ENCODE results near the gene SPTBN1.
"Not testable (repeated sequence)": the region's sequence is repeated elsewhere in the genome, so short reads cannot be mapped to it uniquely, and the experiment has no call there.

SPTBN1 gene

GRCh38 chr2:54680397-54681041 lies 224.4 kb downstream of the SPTBN1 start:
- DNase-seq: no peak

GRCh38 chr2:54681416-54681815 lies 225.3 kb downstream of the SPTBN1 start:
- DNase-seq: no peak

- DNase-seq: no peak
These were observed 227.5 kb downstream of the SPTBN1 start for GRCh38 chr2:54683596-54683995.

GRCh38 chr2:54685263-54685775 lies 229.2 kb downstream of the SPTBN1 start:
- no peak for DNase-seq

DNA sequence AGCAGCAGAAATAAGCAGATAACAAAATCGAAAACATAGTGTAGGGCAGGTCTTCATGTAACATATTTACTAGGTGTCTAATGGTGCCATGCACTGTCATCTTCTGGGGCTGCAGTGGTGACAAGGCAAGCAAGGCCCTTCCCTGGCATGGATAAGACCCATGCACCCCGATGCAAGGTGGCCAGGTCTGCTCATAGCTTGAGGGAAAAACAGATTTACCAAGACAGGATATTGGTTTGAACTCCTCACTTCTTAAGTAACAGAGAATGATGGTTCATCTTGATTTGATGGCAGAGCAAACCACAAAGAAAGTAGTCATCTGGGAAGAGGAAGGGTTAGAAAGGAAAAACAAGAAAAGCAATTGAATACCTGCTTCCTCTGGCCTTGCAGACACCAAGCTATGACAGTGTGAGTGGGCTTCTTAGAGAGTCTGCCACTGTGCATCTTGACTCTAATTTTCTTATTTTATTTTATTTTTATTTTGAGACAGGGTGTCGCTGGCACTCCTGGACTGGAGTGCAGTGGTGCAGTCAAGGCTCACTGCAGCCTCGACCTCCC lies 231.5 kb downstream of the SPTBN1 start:
- DNase-seq: no peak

DNA sequence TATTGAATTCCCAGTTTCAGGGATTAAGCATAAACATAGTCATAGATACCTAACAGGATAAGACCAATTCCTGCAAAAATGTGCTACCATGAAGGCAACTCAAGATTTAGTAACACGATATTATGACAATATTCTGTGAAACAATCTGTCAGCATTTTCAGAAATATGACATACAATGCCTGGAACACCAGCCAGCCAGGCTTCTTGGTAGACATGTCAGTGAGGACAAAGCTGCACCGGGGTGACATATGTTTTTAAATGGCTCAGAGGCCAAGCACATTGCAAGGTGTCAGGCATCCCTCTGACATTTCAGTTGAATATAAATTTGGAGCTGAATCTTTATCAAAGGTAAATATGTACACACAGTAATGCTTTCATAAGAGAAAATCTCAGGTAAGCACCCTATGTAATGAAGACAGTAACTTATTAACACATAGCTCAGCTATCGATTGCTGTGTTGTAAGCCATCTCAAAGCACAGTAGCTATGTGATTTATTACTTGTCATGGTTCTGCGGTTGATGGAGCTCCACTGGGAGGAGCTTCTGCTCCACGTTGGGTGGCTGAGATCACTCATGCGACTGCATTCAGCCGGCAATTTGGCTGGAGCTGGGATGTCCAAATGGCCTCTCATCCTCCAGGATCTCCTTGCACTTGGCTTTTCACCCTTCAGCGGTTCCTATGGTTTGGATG lies 235.5 kb downstream of the SPTBN1 start:
- DNase-seq: no peak

DNA sequence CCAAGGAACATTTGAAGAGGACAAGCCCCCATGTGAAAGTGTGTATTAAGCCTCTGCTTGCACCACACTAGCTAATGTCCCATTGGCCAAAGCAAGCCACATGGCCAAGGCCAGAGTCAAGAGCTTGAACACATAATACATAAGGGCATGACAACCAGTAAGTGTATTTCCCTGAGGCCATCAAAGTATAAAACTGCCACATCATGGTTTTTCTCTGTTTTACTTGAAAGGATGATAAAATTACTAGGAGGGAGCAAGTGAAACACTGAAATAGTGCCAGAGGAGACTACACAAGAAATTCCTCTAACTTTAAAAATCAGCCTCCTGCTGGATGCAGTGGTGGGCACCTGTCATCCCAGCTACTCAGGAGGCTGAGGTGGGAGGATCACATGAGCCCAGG lies 236.4 kb downstream of the SPTBN1 start:
- no peak for DNase-seq

- no peak for DNase-seq
These were observed 239.3 kb downstream of the SPTBN1 start for GRCh38 chr2:54695378-54695777.

DNA sequence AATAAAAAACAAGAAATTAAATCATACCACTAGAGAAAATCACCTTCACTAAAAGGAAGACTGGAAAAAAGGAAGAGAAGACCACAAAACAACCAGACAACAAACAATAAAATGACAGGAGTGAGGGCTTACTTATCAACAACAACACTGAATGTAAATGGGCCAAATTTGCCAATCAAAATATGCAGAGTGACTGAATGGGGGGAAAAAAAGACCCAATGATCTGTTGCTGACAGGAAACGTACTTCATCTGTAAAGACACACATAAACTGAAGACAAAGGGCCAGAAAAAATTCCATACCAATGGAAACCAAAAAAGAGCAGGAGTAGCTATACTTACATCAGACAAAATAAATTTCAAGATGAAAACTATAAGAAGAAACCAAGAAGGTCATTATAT lies 241.8 kb downstream of the SPTBN1 start:
- DNase-seq: no peak

GRCh38 chr2:54698926-54699325 lies 242.8 kb downstream of the SPTBN1 start:
- DNase-seq: not testable (repeated sequence)

GRCh38 chr2:54699665-54700064 lies 243.5 kb downstream of the SPTBN1 start:
- DNase-seq: no peak

GRCh38 chr2:54701029-54701428 lies 244.9 kb downstream of the SPTBN1 start:
- DNase-seq: no peak

DNA sequence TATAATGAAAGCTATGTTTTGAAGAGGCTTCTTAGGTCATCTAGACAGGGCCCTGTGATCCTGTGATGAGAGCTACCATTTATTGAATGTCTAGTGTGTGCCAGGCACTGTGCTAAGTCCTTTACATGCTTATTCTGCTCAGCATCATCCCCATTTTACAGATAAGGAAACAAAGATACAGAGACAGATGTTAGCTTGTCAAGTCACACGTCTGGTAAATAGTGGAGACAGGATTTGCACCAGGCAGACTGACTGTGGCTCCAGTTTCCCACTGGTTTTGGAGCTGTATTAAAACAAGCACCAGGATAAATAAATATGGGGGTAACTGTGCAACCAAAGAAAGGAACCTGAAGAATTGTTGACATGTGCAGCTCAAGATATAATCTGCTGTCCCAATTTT lies 248.1 kb downstream of the SPTBN1 start:
- DNase-seq: no peak

DNA sequence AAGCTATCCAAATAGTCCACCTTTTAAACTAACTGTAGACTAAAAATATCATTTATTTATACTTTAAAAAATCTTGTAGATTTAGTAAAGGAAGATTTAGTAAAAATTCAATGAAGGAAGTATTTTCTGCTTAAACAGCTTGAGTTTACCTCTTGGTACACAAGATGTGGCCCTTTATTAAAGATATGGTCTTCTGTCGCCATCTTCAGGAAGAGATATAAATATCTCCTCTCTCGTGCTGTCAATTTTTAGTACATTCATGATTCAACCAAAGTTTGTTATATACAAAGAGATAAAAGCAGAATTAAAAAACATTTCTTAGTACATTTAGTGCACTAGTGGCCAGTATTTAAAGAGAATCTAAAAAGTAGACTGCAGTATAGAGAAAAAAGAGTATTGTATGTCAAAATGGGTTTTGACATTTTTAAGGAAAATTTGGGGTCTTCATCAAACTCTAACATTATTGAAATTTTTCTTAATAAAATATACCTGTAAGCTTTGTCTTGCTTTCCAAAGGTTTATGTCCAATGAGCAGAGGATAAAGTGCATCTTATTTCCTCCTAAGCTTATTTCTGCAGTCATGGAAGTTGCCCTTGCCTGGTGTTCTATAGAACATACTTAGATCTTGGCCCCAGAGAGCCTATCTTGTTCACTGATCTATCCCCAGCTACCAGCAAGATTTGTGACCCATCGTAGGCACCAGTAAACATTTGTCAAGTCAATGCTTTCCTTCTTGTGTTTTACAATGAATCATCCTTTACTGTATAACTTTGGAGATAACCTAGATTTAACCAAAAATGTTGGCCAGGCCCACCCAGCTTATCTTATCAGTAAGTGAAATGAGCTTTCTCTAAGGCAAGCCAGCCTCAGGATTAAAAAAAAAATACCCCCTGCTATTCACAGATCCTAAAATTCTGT lies 248.8 kb downstream of the SPTBN1 start:
- peak; percentile 14 for DNase-seq

DNA sequence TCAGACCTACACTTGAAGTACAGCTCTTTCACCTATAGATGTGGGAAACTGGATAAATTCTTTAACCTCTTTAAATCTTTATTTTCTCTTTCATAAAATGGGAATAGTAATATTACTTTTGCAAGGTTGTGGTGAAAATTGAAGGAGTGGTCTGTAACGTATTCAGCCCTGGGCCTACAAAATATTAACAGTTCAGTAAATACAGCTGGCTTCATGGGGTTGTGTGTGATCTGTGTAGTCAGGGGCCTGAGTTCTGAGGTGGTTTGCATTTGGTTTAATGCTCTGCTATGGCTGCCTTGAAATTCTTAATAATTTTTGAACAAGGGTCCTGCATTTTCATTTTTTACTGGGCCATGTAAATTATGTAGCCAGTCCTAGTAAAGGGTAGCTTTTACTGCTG lies 250.5 kb downstream of the SPTBN1 start:
- DNase-seq: no peak

DNA sequence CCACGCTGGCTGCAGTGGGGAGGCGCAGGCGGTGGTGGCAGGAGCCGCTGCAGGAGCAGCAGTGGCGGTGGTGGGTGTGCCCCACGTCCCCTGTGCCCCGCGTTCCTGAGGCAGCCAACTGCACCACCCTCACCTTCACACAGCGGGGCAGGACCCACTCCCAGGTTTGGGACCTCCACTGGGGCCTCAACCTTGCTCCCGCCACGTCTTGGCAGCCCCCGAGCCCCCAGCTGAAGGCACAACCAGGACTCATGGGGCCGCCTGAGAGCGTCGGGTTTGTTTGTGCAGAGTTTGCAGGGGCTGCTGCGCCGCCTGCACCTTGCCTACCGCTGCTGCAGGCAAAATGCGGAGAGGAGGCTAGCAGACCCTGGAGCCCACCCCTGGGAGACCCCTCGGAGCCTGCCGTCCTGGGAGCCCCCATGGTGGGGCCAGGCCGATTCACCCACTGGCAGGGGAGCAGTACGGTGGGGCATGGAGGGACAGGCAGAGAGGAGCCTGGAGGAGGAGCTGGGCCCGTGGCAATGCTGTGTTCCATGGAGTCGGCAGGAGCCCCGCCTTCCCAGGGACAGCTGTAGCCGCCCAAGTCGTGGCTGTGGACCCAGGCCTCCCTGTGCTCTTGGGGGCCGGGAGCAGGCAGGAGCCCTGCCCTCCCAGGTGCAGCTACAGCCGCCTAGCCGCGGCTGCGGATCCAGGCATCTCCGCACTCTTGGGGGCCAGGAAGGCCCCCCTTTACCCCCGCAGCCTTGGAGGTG lies 252.6 kb downstream of the SPTBN1 start:
- DNase-seq: no peak

DNA sequence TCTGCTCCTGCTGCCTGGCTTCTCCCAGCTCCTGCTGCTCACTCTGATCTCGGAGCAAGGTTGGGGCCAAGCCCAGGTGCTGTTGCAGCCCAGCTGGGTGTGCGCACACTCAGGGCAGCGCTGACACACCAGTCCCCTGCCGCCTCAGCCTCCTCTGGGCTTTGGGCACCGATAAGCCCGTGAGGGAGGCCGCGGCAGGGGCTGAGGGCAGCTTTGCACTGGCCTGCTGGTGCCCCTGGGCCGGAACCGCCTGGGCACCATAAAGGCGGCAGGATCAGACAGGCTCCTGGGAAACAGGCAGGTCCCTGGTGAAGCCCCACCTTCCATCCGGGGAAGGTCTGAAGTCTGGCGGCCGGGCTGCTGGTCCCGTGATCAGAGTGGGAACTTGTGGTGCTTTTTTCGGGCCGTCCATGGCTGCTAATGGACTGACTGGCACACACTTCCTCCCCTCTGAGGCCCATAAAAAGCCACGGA lies 253.2 kb downstream of the SPTBN1 start:
- DNase-seq: no peak

DNA sequence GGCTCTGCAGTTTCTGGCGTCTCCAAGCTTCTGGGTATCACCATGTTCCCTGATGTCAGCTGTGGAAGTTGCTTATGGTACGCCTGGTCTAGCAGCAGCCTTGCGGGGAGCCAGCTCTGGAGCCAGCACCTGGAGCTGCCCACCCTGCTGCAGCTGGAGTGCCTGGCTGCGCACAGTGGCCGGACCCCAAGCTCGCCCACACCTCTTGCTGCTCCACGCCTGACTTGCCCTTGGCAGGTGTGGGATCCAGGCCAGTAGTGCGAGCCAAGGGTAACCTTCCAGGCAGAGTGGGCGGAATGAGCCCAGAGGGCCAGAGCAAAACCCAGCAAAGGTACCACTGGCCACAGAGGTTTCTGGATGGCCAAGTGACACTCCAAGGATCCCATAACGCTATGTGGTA lies 254.1 kb downstream of the SPTBN1 start:
- no peak for DNase-seq

DNA sequence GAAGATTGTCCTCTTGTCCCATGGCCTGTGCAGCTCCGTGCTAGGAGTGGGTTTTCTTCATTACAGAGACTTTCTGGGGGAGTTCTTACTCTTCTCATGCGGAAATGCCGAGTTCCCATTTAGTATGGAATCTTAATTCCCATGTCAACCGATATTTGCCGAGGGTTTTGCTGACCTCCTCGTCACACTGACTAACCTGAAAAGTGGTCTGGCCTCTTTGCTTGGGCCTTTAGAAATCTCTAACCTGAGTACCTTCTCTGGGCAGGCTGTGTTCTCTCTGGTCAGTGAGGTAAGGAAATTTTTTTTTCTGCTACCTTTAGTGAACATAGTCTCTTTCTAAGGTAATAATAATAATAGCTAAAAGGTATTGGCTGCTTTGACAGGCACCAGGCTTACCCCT lies 256.4 kb downstream of the SPTBN1 start:
- no peak for DNase-seq

- no peak for DNase-seq
These were observed 258.9 kb downstream of the SPTBN1 start for GRCh38 chr2:54714996-54715395.

DNA sequence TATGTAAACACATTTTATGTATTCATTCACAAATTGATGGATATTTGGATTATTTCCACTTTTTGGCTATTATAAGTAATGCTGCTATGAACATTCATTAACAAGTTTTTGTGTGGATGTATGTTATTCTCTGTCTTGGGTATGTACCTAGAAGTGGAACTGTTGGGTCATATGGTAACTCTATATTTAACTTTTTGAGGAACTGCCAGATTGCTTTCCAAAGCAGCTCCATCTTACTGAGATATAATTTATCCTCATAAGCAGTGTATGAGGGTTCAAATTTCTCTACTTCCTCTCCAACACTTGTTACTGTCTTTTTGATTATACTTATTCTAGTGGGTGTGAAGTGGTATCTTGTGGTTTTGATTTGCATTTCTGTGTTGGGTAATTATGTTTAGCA lies 260.2 kb downstream of the SPTBN1 start:
- DNase-seq: no peak

DNA sequence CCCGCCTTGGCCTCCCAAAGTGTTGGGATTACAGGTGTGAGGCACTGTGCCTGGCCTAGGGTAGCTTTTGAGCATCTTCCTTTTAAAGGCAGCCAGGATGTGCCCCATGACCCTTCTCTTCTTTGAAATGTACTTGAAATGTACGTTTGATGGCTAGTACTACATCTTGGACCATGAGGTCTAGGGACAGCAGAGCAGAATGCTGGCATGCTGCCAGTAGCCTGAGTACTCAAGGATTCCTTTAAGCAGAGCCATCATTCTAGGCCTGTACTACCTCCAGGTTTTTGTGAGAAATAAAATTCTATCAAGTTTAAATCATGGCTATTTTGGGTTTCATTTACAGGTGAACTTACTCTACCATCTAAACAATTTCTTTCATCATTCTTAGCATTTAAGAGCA lies 264.4 kb downstream of the SPTBN1 start:
- no peak for DNase-seq

All from NCI-H2081 treated with DMSO at 0.1 percent for 48 hours (cell line).